ENCODE measurements around the gene PIANP. TPM values are rescaled to one million over a fixed set of nuclear protein-coding genes. Genes with fewer than 3 reads are reported as not detected.

Gene PIANP
- total RNA-seq, 4 donors from 2014 or later = not detected

DNA sequence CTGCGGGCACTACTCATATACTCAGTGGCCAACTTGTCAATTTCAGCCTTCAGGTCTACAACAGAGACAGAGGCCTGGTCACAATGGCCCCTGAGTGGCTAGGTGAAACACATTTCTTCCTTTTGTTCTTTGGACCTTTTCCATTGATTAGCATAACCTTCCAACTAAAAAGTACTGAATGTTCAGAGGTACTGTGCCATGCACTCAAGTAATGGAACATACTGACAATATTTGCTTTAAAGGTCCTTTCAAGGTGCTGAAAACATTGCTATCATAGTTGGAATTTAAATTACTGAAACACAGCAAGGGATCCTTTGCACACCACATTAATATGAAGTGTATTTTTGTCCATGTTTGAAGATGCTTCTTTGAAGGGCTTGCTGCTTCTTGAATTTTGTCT is 47.3 kb downstream of the PIANP start:
- TF ChIP-seq, protein P1, sequence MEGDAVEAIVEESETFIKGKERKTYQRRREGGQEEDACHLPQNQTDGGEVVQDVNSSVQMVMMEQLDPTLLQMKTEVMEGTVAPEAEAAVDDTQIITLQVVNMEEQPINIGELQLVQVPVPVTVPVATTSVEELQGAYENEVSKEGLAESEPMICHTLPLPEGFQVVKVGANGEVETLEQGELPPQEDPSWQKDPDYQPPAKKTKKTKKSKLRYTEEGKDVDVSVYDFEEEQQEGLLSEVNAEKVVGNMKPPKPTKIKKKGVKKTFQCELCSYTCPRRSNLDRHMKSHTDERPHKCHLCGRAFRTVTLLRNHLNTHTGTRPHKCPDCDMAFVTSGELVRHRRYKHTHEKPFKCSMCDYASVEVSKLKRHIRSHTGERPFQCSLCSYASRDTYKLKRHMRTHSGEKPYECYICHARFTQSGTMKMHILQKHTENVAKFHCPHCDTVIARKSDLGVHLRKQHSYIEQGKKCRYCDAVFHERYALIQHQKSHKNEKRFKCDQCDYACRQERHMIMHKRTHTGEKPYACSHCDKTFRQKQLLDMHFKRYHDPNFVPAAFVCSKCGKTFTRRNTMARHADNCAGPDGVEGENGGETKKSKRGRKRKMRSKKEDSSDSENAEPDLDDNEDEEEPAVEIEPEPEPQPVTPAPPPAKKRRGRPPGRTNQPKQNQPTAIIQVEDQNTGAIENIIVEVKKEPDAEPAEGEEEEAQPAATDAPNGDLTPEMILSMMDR (IDR thresholded peaks at IDR 0.05; ENCODE audit: low read depth) = no peak

DNA sequence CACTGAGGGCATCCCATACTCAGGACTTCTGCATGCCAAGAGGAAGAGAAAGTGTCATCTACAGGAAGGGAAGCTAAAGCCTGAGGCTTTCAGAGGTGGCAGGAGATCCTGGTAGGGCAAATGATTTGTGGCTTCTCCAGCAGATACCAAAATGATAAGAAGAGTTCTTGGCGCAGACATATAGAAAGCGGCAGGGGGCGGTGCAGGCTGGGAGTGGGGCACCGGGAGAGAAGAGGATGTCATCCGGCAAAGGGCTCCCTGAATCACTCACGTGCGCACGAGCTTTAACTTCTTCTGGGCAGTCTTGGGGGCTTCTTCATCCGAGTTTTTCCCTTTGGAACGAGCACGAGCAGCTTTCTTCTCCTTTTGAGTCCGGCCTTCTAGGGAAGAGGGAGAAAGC is 48.2 kb downstream of the PIANP start:
- TF ChIP-seq, protein P1 (IDR thresholded peaks at IDR 0.05; ENCODE audit: low read depth) = no peak

DNA sequence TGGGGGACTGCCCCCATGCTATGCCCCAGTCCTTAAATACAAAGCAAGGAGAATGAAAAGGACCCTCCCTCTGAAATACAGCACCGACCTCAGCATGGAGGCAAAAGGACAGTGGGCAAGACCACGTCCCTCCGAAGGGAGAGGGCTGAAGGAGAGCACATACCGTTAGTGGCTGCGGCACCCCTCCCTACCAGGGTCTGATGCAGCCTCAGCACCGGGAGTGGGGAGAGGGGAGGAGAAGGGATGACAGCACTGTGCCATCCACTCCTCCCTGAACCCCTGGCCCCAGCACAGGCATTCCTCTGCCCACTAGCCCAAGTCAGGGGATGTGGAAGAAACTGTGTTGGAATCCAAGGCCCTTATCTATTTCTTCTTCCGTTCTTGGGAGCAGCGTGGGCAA is 49.8 kb downstream of the PIANP start:
- TF ChIP-seq, protein P1 (IDR thresholded peaks at IDR 0.05; ENCODE audit: low read depth) = no peak

DNA sequence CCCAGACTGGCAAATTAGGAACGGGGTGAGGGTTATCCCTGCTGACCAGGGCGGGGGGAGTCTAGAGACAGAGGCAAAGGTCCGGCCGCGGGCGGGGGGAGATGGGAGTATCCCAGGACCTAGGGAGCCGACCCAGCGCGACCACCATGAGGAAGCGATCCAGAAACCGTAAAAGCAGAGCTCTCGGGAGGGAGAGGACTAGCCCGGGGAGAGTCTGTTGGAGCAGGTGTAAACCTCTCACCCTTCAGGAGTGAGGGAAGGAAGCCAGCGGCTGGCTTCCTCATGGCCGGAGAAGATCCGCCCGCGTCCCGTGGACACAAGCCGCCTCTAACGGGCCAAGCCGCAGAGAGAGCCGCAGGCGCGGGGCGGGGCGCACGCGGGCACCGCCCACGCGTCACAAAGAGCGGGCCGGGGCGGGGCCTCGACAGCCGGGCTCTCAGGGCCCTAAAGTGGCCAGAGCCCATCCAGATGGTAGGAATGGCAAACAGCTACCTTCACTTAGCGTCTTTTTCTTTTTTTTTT is 53.5 kb downstream of the PIANP start, which contains the start of gene ACRBP:
Gene ACRBP, minus strand, starts transcription at position 350 of the 522 bp plus-strand sequence. Its CDS starts 66 bp downstream, at position 284.
- TF ChIP-seq, protein P1 (IDR thresholded peaks at IDR 0.05; ENCODE audit: low read depth) = no peak

DNA sequence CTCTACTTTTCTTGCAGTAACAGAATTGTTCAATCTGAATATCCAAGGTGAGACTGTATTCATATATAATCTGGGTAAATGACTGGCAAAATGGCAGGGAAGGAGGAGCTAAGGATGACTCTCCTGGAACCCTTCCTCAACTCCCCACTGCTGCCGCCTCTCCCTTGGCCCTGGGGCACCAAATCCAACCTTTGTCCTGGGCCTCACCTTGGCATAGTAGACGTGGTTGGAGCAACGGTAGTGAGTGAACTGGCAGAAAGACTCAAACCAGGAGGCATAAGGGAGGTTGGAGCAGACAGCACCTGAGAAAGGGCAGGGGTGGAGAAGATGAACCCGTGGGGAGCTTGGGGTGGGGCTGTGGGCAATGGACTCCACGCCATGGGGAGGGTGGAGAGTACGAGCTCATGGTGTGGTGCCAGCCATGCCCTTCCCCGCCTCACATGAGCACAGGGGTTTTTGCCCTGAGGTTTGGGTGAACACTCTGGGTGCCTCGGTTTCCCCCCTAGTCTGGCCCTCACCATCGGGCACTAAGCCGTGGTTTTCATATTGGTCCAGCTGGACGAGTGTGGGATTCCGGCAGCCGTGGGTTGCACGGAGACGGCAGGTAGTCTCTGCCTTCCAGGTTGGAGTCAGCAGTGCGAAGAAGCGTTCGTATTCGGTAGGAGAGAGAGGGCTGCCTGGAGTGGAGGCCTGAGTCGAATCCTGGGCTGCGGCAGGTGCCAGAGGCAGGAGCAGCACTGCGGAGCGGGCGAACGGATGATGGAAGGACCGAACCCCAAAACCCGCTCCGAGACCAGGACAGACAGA is 54.1 kb downstream of the PIANP start:
- TF ChIP-seq, protein P1 (IDR thresholded peaks at IDR 0.05; ENCODE audit: low read depth) = no peak

DNA sequence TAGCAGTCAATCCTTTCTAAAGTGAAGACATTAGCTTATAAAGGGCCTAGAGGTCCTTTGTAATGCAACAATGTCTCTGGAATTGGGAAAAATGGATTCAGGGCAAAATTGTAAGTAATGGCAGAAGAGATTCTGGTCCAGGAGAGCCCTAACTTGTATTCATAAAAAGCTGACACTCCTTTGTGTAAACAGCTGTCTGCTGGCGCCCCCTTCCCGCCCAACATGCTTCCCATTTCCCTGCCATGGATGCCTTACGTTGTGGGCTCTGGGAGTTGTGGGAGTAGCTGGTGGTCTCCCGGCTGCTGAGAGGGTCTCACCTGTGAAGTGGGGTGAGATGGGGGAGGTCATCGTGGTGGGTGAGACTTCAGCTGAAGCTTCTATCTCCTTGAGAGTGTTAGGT is 55.7 kb downstream of the PIANP start:
- TF ChIP-seq, protein P1 (IDR thresholded peaks at IDR 0.05; ENCODE audit: low read depth) = no peak

DNA sequence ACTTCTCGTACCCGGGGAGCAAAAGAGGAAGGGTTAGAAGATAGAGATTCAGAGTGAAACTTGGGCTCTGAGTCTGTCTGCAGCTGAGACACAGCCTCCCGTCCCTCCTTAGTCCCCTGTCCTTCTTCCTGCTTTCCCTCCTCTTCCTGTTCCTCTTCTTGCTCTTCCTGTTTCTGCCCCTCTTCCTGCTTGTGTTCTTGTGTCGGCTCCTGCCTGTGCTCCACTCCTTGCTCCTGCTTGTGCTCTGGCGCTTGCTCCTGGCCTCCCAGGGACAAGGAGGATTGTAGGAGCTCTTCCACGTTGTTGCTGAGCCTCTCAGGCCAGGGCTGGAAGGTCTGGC is 56.4 kb downstream of the PIANP start:
- TF ChIP-seq, protein P1 (IDR thresholded peaks at IDR 0.05; ENCODE audit: low read depth) = no peak

Small RNAs within 50 kb of the gene (small RNA-seq; reads per million reads assigned to genes)
- not detected for gene RNU6-781P

Other genes starting within 250 kb of the PIANP start
- 10 to 100 TPM; 17.3 to 26.3 (median 23.4) TPM for gene TAPBPL, start 248.8 kb downstream of the PIANP start, total RNA-seq
- 10 to 100 TPM in 1 of 4 donors, 1 to 10 TPM in 2, under 1 TPM in 1; 0.82 to 12.8 (median 5.0) TPM for gene VAMP1, start 230.1 kb downstream of the PIANP start, total RNA-seq
- 10 to 100 TPM; 65.6 to 99.1 (median 68.2) TPM for gene MRPL51, start 207.6 kb downstream of the PIANP start, total RNA-seq
- gene NCAPD2, start 206.7 kb downstream of the PIANP start, total RNA-seq = 10 to 100 TPM; 10.8 to 25.2 (median 16.9) TPM
- gene GAPDH, start 166.3 kb downstream of the PIANP start, total RNA-seq = 1,000 to 10,000 TPM in 2 of 4 donors, 100 to 1,000 TPM in 2; 850 to 1,788 (median 1,222) TPM
- gene IFFO1, start 144.8 kb downstream of the PIANP start, total RNA-seq = 10 to 100 TPM in 3 of 4 donors, 1 to 10 TPM in 1; 8.8 to 33.3 (median 27.9) TPM
- 10 to 100 TPM; 15.1 to 47.8 (median 23.7) TPM for gene NOP2, start 132.5 kb downstream of the PIANP start, total RNA-seq
- 100 to 1,000 TPM; 130 to 216 (median 158) TPM for gene CHD4, start 93.4 kb downstream of the PIANP start, total RNA-seq
- 1 to 10 TPM in 3 of 4 donors, under 1 TPM in 1; 0.82 to 4.0 (median 2.3) TPM for gene LPAR5, start 64.9 kb downstream of the PIANP start, total RNA-seq
- gene ACRBP, start 53.4 kb downstream of the PIANP start, total RNA-seq = 1 to 10 TPM in 3 of 4 donors, not detected in 1; 2.4 to 4.9 (median 2.4) TPM
- 10 to 100 TPM; 13.4 to 52.9 (median 41.4) TPM for gene ING4, start 37.7 kb downstream of the PIANP start, total RNA-seq
- 10 to 100 TPM; 21.8 to 34.9 (median 25.4) TPM for gene ZNF384, start 11.4 kb downstream of the PIANP start, total RNA-seq
- gene COPS7A, start 23.2 kb upstream of the PIANP start, total RNA-seq = 10 to 100 TPM; 39.0 to 55.6 (median 45.4) TPM
- gene MLF2, start 52.3 kb upstream of the PIANP start, total RNA-seq = 100 to 1,000 TPM in 2 of 4 donors, 10 to 100 TPM in 2; 79.4 to 170 (median 108) TPM
- 100 to 1,000 TPM in 1 of 4 donors, 10 to 100 TPM in 3; 60.3 to 118 (median 92.0) TPM for gene PTMS, start 65.5 kb upstream of the PIANP start, total RNA-seq
- gene LAG3, start 71.7 kb upstream of the PIANP start, total RNA-seq = 1 to 10 TPM in 1 of 4 donors, under 1 TPM in 1, not detected in 2; 0.44 to 1.4 TPM
- gene CD4, start 88.7 kb upstream of the PIANP start, total RNA-seq = 10 to 100 TPM; 16.4 to 65.4 (median 29.6) TPM
- gene GPR162, start 121.0 kb upstream of the PIANP start, total RNA-seq = 1 to 10 TPM in 3 of 4 donors, under 1 TPM in 1; 0.66 to 3.1 (median 2.1) TPM
- 10 to 100 TPM in 1 of 4 donors, 1 to 10 TPM in 3; 5.6 to 11.3 (median 6.8) TPM for gene P3H3, start 127.6 kb upstream of the PIANP start, total RNA-seq
- gene GNB3, start 140.1 kb upstream of the PIANP start, total RNA-seq = under 1 TPM in 2 of 4 donors, not detected in 2; 0.38 to 0.88 TPM
- 1 to 10 TPM in 2 of 4 donors, under 1 TPM in 1, not detected in 1; 0.38 to 2.6 (median 1.9) TPM for gene CDCA3, start 150.5 kb upstream of the PIANP start, total RNA-seq
- gene USP5, start 151.3 kb upstream of the PIANP start, total RNA-seq = 10 to 100 TPM; 22.3 to 46.7 (median 34.4) TPM
- gene TPI1, start 166.7 kb upstream of the PIANP start, total RNA-seq = 100 to 1,000 TPM; 207 to 328 (median 256) TPM
- gene SPSB2, start 172.5 kb upstream of the PIANP start, total RNA-seq = 1 to 10 TPM; 4.1 to 6.4 (median 5.7) TPM
- gene LRRC23, start 204.0 kb upstream of the PIANP start, total RNA-seq = 1 to 10 TPM; 3.9 to 7.9 (median 6.2) TPM
- gene ENO2, start 213.8 kb upstream of the PIANP start, total RNA-seq = 1 to 10 TPM; 3.4 to 6.2 (median 5.6) TPM
- gene ATN1, start 227.1 kb upstream of the PIANP start, total RNA-seq = 100 to 1,000 TPM in 1 of 4 donors, 10 to 100 TPM in 3; 41.3 to 136 (median 71.6) TPM
- not detected for gene RNU7-1, start 243.0 kb upstream of the PIANP start, total RNA-seq
- 100 to 1,000 TPM; 233 to 359 (median 280) TPM for gene C12orf57, start 243.2 kb upstream of the PIANP start, total RNA-seq